ENCODE data around the gene IFTAP.

IFTAP gene

DNA sequence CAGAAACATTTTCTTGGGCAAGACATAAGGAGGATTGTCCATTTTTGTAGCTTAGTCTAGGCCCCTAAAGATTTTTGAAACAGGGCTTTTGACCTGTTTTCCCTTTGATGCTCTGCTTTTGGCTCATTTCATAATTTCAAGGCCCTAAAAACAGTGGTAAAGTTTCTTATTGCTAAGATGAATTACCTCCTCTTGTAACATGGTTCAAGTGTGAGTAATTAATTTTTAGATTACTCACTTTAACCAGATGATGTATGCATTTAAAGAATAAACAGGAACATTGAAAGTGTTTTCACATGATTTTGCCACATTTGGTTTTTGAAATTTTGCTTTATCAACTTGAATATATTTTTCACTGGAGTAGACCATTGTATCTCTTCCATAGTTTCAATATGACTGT, 2.6 kb downstream of the IFTAP start:
- no peak for DNase-seq

- no peak for DNase-seq
These were observed 3.7 kb downstream of the IFTAP start, which contains the start of gene RAG2 for GRCh38 chr11:36598051-36598450. TSS of gene RAG2 (minus strand) at chr11:36598236. CDS start at chr11:36594168, 4,068 bp downstream.

GRCh38 chr11:36600180-36600579, 5.9 kb downstream of the IFTAP start:
- DNase-seq = no peak

GRCh38 chr11:36601155-36601554, 6.9 kb downstream of the IFTAP start:
- DNase-seq = no peak

DNA sequence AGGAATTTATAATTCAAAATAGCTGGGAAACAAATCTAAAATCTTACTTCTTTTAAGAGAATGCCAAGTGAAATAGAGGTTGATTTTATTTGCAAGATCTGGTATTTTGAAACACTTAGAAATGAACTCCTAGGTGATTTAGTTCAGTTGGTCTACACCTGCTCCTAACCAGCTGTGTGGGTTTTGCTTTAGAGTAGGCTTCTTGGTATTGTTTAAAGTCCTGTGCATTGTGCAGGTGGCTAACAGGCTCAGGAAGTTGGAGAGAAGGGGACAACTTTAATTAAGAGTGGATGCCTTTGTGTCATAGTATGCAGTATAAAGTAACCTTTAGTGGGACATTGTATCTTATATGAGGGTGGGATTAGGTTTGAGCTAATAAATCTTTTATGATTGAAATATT, 7.8 kb downstream of the IFTAP start:
- DNase-seq = no peak

- no peak for DNase-seq
These were observed 11.2 kb downstream of the IFTAP start for GRCh38 chr11:36605221-36606216.

DNA sequence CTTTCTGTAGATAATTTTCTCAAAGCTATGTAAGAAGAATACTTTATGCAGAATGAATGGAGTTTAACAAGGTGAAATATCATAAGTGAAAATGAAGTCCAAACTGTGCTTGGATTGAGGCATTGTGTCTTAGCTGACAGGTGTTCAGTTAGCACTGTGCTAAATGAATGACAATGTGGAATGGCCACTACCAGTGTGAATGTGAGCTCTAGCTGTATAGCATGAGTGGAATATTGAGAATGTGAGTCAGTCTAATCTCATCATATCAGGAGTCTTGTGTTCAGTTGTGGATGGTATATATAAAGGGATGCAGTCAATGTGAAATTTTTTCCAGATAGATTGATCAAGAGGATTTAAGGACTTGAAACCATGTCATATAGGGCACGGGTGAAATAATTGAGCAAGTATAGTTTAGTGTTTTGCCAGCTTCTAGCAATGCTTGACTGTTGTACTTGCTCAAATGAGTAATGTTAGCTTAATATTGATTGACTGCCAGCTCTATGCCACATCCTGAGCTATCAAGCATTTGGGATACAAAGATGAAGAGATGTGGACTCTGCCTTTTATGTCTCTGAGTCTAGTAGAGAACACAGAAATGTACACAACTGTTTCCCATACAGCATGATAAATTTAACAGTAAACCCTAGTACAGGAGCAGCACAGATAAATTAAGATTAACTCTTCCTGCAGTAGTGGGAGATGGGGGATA, 14.3 kb downstream of the IFTAP start:
- DNase-seq = no peak

DNA sequence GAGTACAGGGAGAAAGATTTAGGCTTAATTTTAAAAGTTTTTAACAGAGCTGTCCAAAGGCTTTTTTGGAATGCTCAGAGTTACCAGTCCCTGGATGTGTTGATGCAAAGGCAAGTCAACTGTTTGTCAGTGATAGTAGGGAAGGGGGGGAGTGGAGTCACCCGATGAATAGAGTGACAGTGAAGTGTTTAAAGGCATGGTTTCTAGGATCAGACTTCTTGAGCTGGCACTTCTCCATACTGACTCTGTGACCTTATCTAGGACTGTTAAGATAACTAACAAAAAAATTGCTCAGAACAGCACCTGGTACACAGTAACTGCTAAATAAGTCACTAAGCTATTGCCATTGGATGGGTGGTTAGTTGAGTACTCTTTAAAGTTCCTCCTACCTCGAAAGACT, 15.1 kb downstream of the IFTAP start:
- DNase-seq = no peak

GRCh38 chr11:36615826-36616225, 21.5 kb downstream of the IFTAP start:
- no peak for DNase-seq

DNA sequence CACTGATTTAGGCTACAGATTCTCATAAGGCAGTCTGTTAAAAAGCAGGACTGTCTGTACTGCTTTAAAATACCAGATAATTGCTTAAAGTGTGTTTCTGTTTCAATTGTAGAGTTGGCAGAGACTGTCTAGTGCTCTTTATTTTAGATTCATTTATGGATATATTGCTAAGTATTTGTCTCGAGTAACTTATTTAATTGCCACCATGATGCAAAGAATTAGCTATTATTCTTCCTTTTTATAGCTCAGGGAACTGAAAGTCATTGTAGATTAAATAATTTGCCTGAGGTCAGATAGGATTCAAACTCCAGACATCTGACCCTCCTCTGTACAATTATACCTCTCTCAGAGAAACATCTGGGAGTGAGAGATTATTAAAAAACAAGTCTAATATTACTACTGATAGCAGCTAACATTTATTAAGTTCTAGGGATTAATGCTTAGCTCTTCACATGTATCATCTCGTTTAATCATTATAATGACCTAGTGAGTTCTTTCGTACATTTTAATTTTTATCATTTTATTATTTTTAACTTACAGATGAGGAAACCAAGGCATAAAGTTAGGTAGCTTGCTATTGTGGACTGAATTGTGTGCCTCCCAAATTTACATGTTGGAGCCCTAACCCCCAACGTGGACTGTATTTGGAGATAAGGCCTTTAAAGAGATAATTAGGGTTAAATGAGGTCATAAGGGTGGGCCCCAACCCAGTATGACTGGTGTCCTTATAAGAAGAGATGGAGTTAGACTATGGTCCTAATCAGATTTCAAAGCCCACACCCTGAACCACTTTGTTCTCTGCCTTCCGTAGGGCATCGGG, 23.5 kb downstream of the IFTAP start:
- DNase-seq = no peak

DNA sequence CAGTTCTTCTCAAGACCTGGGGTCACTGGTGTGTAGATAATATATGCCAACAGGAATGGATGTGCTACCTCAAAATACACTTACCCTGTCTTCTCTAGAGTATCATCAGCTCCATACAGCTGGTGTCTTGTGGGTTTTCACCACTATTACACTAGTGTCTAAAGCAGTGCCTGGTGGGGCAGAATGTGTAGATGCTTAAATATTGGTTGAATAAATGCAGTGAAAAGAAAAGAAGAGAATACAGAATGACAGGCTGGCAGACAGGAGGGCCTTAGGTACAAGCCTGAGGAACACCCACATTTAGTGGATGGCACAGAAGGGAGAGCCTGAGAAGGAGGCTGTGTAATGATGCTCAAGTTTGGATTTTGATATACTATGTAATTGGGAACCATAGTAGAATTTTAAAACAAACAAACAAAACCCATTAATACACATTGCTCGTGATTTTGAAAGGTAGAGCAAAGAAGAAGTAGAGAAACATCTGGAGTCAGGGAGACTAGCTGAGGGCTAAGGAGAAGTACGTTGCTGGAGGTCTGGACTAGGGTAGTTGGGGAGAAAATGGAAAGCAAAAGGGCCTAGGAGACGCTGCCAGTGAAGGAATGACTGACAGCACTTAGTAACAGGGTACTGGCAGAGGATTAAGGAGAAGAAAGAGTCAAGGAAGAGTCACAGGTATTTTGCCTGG, 24.2 kb downstream of the IFTAP start:
- DNase-seq = no peak

GRCh38 chr11:36619502-36619901, 25.2 kb downstream of the IFTAP start:
- no peak for DNase-seq

DNA sequence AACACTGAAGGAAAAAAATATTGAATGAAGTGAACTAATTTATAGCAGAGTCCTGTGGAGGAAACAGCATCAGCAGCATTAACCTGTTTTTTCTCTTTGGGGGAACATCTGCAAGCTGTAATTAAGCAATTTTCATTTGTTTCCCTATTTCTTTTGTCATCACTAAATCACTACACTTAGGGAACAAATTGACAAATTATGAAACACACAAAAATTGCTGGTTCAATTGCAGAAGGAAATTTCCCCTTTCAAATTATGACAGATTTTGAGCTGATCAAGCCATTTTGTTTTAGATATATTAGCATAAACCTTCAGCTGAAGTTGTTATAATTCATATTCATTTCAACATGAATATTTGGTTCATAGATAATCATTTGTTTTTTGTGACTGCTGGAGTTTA, 25.9 kb downstream of the IFTAP start:
- DNase-seq = no peak

- DNase-seq = peak in 1 of 58 donors; percentile 3
These were observed 28.3 kb downstream of the IFTAP start for GRCh38 chr11:36622431-36623136.

- no peak for DNase-seq
These were observed 29.2 kb downstream of the IFTAP start for GRCh38 chr11:36623494-36623893.

- DNase-seq = no peak
These were observed 32.7 kb downstream of the IFTAP start for GRCh38 chr11:36627006-36627405.

DNA sequence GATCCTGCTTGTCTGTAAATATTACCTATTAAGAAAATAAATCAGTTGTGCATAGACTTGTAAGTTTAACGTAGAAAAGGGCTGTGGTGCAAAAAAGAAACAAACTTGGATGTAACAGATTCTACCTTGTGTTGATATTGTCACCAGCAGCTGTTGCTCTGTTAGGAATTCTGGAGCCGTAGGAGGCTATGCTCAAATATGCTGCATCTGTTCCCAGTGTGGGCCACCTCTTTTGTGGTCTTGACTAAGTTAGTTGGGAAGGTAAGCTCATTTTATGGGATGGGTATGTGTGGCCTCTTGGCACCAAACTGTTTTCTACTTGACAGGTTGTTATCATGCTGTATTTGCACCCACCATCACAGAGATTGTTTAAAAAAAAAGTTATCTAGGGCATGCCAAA, 33.2 kb downstream of the IFTAP start:
- no peak for DNase-seq

GRCh38 chr11:36628141-36628540, 33.8 kb downstream of the IFTAP start:
- no peak for DNase-seq

- DNase-seq = no peak
These were observed 34.5 kb downstream of the IFTAP start for GRCh38 chr11:36628765-36629244.

GRCh38 chr11:36631774-36632173, 37.5 kb downstream of the IFTAP start:
- no peak for DNase-seq
